Heart right ventricle (tissue), 16 donors: ENCODE data around the gene ABI3. TPM values are rescaled to one million over a fixed set of nuclear protein-coding genes. Genes with fewer than 3 reads are reported as not detected.
A peak's percentile ranks its signal among the peaks of the same experiment; 100 is the strongest.

Experiments used
- ATAC-seq, 8 donors: fragments of 200-7000 bp; cut with Tn5 transposase; one replicate each; pipeline ENCODE4 v1.9.1; 2020; ENCODE audit warnings: mild to moderate bottlenecking in 8 of 8, moderate library complexity in 8 of 8, moderate number of reproducible peaks in 1 of 8
- DNase-seq, 2 donors: peaks; one replicate each; pipeline ENCODE4 v3.0.0-alpha.2; 2020
- H3K27ac ChIP-seq, 10 donors: fragments of 200-600 bp; sonication (generic) in 2 of 10; one replicate each; pipeline versions ENCODE4 v1.5.0 to v1.8.0; 2020 to 2022; ENCODE audit warnings: mild to moderate bottlenecking in 3 of 10
- H3K27me3 ChIP-seq, 7 donors: fragments of 200-600 bp; one replicate each; pipeline ENCODE4 v1.8.0; 2021 to 2022; ENCODE audit warnings: mild to moderate bottlenecking in 2 of 7
- H3K36me3 ChIP-seq, 9 donors: fragments of 200-600 bp; sonication (generic) in 1 of 9; one replicate each; pipeline versions ENCODE4 v1.5.0 to v1.8.0; 2020 to 2022; ENCODE audit warnings: mild to moderate bottlenecking in 2 of 9
- H3K4me1 ChIP-seq, 9 donors: fragments of 200-600 bp; sonication (generic) in 1 of 9; one replicate each; pipeline versions ENCODE4 v1.5.0 to v1.8.0; 2020 to 2022; ENCODE audit warnings: mild to moderate bottlenecking in 4 of 9
- H3K4me3 ChIP-seq, 10 donors: fragments of 200-600 bp; sonication (generic) in 2 of 10; one replicate each; pipeline versions ENCODE4 v1.5.0 to v1.8.0; 2020 to 2022; ENCODE audit warnings: mild to moderate bottlenecking in 7 of 10, moderate library complexity in 2 of 10
- H3K9me3 ChIP-seq, 11 donors: fragments of 200-600 bp in 10 of 11; sonication (generic) in 2 of 11; one replicate each; pipeline versions ENCODE4 v1.5.0 to v1.8.0; 2013 to 2022; ENCODE audit warnings: mild to moderate bottlenecking in 2 of 11, control low read depth in 1 of 11, moderate library complexity in 1 of 11
- CTCF ChIP-seq, 9 donors: fragments of 200-600 bp; sonication (generic) in 2 of 9; IDR thresholded peaks; one replicate each; pipeline versions ENCODE4 v1.5.0 to v1.8.0; 2021 to 2022; ENCODE audit warnings: antibody characterized with exemption in 9 of 9, mild to moderate bottlenecking in 5 of 9, moderate library complexity in 1 of 9
- WGBS, 2 donors: extraction: QIAGEN DNeasy Blood & Tissue Kit; methylation state at CpG; one replicate each; pipeline ENCODE4 v1.1.7; 2013; ENCODE audit warnings: inconsistent platforms in 1 of 2; 5-methylcytosine and 5-hydroxymethylcytosine counted together
- intact Hi-C, 10 donors: fragments of 100-400 bp; cut with DNase I; formaldehyde crosslinking; loops; one replicate each; pipeline versions ENCODE4 v1.11.1 to v1.14.2; 2022
- polyA plus RNA-seq, 2 donors: library from polyadenylated mRNA; stranded (reverse); fragments of 200-250 nt; gene quantifications; one replicate each; pipeline ENCODE4 v1.2.3, GENCODE V29; 2013
- total RNA-seq, 10 donors: library from RNA; stranded (reverse); fragmentation: NEBNext Ultra II Directional in 3 of 10; extraction: Animal tissue kit (Norgen Biotek cat#: 25700) in 3 of 10; gene quantifications; one replicate each; pipeline versions ENCODE4 v1.2.1 to v1.2.4, GENCODE V29; 2021 to 2023
- donor health status: Arrhythmogenic right ventricular cardiomyopathy.
- donor health status: ischemic (EF 13 %, LVEDD 7.1; RV severe dilation, severe dysfunction).
- donor health status: healthy with polysubstance abuse.
- donor health status: DM: no; HTN: yes; CAD: no.
- donor health status: DM: no; HTN: no; CAD: no.
- donor health status: ischemic (EF 25% LVEDD 6.9; RV normal size, moderate dysfunction).
- donor health status: ischemic (EF 25% LVEDD 5.7; RV mildly dilated, moderate dysfunction).
- donor health status: healthy.
- donor health status: DM: yes; HTN: yes; CAD: no.
- donor health status: Ischemic cardiomyopathy.
- donor health status: ischemic (EF 35%, LVEDD 5.7; RV mildly dilated, moderate dysfunction).
- donor health status: nonischemic (EF 11% LVEDD 7.7; RV severe dilation, severe dysfunction).
- donor health status: DM: yes; HTN: yes; CAD: no.
- donor health status: PGD.
- donor health status: ischemic (EF 29% LVEDD 5.4; RV normal size, mild dysfunction).
- donor health status: nonischemic (EF 23%, LVEDD 6.1; RV moderate dilation, normal function).

ABI3 gene
- total and polyA plus RNA-seq, 12 donors, result 2.3 to 10.8 (median 5.1) TPM

GRCh38 chr17:49249890-49250522 lies 39.5 kb downstream of the ABI3 start:
- H3K36me3 ChIP-seq, result no peaks in the 10 kb centered on the region
- no peak for DNase-seq
- H3K27ac ChIP-seq, result peak overlapping the region in 2 of 10 donors; percentile 55 to 58
- WGBS, 2 donors, result 89 to 90% methylated on average over 12 of the region's 12 CpGs
- no peak overlapping the region for H3K4me3 ChIP-seq
- no peak for TF ChIP-seq CTCF (IDR thresholded peaks at IDR 0.05)
- peaks cover 6 to 19% (median 9%) of the 10 kb centered on the region in 9 donors for H3K4me1 ChIP-seq
- no peak for ATAC-seq
- no peaks in the 10 kb centered on the region for H3K9me3 ChIP-seq
- no peaks in the 10 kb centered on the region for H3K27me3 ChIP-seq
- intact Hi-C loops, result no loop called here

GRCh38 chr17:49252148-49252695 lies 41.7 kb downstream of the ABI3 start:
- DNase-seq, result no peak

GRCh38 chr17:49254066-49254465 lies 43.6 kb downstream of the ABI3 start:
- intact Hi-C loops, result no loop called here
- H3K9me3 ChIP-seq, result no peaks in the 10 kb centered on the region
- H3K4me3 ChIP-seq, result no peak overlapping the region
- ATAC-seq, result no peak
- H3K36me3 ChIP-seq, result no peaks in the 10 kb centered on the region
- no peaks in the 10 kb centered on the region for H3K27me3 ChIP-seq
- 70% methylated on average over 4 of the region's 4 CpGs for WGBS, 2 donors
- no peak for TF ChIP-seq CTCF (IDR thresholded peaks at IDR 0.05)
- H3K4me1 ChIP-seq, result peaks cover 6 to 19% (median 7%) of the 10 kb centered on the region in 9 donors
- DNase-seq, result no peak
- H3K27ac ChIP-seq, result no peak overlapping the region

More at GRCh38 chr17:49252148-49252695, 41.7 kb downstream of the ABI3 start:
- peak in 1 of 8 donors; percentile 51 for ATAC-seq
- H3K27ac ChIP-seq, result peak overlapping the region in 1 of 10 donors; percentile 44
- TF ChIP-seq CTCF (IDR thresholded peaks at IDR 0.05), result no peak
- peaks cover 6 to 19% (median 9%) of the 10 kb centered on the region in 9 donors for H3K4me1 ChIP-seq
- no peak overlapping the region for H3K4me3 ChIP-seq
- no peaks in the 10 kb centered on the region for H3K36me3 ChIP-seq
- intact Hi-C loops, result no loop called here
- H3K9me3 ChIP-seq, result no peaks in the 10 kb centered on the region
- H3K27me3 ChIP-seq, result no peaks in the 10 kb centered on the region
- 80 to 84% methylated on average over 6 of the region's 6 CpGs for WGBS, 2 donors

- Histone ChIP-seq H3K4me3 (no peak overlapping the region), H3K27ac (no peak overlapping the region), H3K4me1 (peaks cover 0 to 20% (median 0%) of the 10 kb centered on the region in 9 donors), H3K9me3 (no peaks in the 10 kb centered on the region), H3K27me3 (no peaks in the 10 kb centered on the region), H3K36me3 (no peaks in the 10 kb centered on the region)
- intact Hi-C loops, result no loop called here
- ATAC-seq, result no peak
- DNase-seq, result no peak
- no peak for TF ChIP-seq CTCF (IDR thresholded peaks at IDR 0.05)
- 79 to 86% methylated on average over 5 of the region's 5 CpGs for WGBS, 2 donors
Observed at GRCh38 chr17:49255125-49255524, 44.6 kb downstream of the ABI3 start.
